GM23338 (cell line): ENCODE measurements around the gene ZDHHC18.

Experiments used
- CTCF ChIP-seq, 2 experiments: fragments of 200-600 bp in 1 of 2; sonication (generic) in 1 of 2; conservative IDR thresholded peaks; 2 replicates each; pipeline versions ENCODE4 v1.5.1 to v1.6.1; 2016 to 2017; ENCODE audit warnings: antibody characterized with exemption in 2 of 2, low read depth in 2 of 2, mild to moderate bottlenecking in 2 of 2, moderate library complexity in 1 of 2
- EZH2 ChIP-seq: fragments of 200-600 bp; sonication (generic); IDR thresholded peaks from one replicate; pipeline ENCODE4 v1.8.0; 2017; ENCODE audit warnings: antibody characterized with exemption, mild to moderate bottlenecking, low read depth; ENCODE audit not compliant: unreplicated experiment

- no peak for TF ChIP-seq CTCF (conservative IDR thresholded peaks at IDR 0.05; ENCODE audit: low read depth in 2 of 2)
- no peak for TF ChIP-seq EZH2
These were observed 38.6 kb upstream of the ZDHHC18 start, which contains the start of gene PIGV for GRCh38 chr1:26787706-26788514.
